GM21447 (cell line): ENCODE measurements around the gene CBY1.

ENCODE experiments used
- ATAC-seq: cut with Tn5 transposase; IDR thresholded peaks from one replicate; pipeline ENCODE4 v1.9.1; 2021; ENCODE audit not compliant: unreplicated experiment

CBY1 gene

DNA sequence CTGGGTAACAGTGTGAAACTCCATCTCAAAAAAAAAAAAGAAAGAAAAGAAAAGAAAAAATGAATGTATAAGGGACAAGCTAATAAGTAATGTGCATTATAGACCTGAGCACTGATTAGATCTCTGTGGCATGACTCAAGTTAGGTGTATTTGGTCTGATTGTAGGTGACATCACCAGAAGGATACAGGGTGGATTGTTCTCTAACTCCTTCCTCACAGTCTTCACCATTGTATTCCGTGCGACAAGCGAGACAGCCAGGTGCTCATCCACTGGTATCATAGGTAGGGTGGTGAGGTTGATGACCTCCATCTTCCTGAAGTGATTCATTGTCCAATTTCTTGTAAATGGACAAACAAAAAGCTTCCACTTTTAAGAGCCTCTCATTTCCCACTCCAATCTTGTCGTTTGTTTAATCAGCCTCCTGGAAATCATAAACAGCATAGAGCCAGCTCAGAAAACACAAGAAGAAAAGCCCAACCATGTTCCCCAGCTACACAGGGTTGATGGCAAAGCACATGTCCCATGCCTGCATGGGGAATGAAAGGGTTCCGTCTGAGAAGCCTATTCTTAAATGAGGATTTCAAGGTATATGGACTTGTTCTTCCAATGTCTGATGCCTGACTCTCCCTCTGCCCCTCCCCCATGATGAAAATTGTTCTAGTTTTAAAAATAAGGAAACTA lies 6.5 kb upstream of the CBY1 start:
- ATAC-seq, result no peak

DNA sequence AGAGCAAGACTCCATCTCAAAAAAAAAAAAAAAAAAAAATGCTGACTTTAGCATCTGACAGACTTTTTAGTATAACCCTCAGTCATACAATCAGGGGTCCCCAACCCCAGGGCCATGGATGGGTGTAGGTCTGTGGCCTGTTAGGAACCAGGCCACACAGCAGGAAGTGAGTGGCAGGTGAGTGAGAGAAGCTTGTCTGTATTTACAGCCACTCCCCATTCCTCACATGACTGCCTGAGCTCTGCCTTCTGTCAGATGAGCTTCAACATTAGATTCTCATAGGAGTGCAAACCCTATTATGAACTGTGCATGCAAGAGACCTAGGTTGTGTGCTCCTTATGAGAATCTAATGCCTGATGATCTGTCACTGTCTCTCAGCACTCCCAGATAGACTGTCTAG lies 3.6 kb upstream of the CBY1 start:
- no peak for ATAC-seq

DNA sequence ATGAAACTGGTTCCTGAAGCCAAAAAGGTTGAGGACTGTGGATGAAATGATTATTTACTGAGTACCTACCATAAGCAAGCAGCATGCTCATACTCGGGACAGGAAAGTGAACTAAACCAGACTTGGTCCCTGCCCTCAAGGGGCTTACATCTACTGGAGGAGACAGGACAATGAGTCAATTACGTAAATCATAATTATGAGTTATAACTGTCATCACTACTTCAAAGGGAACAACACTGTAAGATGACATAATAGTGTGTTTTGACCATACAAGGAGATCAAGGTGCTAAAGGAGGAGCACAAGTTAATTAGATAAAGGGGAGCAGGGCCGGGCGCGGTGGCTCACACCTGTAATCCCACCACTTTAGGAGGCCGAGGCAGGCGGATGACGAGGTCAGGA lies 2.7 kb upstream of the CBY1 start:
- ATAC-seq, result no peak

DNA sequence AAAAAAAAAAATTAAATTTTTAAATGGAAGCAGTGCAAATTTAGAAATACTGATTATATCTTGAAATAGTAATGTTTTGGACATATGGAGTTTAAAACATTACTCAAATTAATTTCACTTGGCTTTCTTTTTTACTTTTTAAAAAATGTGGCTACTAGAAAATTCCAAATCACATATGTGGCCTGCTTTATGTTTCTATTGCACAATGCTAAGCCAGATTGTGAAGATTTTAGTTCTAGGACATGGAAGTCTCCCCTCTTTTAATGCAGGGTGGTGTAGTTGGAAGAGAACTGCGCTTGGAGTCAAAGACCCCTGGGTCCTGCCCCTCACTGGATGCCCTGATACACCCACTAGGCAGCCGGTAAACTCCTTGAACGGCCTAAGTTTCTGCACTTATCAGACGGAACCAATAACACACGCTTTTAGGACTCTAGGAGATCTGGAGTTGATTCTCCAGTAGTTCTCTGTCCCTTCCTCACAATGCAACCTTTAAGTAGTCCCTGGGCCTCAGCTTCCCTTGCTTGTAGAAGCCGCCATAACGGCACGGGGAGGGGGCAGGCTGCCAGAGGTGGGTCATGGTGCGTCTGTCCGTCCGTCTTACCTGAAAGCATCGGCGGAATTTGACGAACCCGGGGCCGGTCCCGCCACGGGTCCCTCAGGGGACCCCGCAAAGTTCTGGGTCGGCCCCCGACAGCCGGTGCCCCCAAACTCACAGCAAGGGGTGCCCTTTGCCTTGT lies 751 bp upstream of the CBY1 start:
- ATAC-seq, result no peak

DNA sequence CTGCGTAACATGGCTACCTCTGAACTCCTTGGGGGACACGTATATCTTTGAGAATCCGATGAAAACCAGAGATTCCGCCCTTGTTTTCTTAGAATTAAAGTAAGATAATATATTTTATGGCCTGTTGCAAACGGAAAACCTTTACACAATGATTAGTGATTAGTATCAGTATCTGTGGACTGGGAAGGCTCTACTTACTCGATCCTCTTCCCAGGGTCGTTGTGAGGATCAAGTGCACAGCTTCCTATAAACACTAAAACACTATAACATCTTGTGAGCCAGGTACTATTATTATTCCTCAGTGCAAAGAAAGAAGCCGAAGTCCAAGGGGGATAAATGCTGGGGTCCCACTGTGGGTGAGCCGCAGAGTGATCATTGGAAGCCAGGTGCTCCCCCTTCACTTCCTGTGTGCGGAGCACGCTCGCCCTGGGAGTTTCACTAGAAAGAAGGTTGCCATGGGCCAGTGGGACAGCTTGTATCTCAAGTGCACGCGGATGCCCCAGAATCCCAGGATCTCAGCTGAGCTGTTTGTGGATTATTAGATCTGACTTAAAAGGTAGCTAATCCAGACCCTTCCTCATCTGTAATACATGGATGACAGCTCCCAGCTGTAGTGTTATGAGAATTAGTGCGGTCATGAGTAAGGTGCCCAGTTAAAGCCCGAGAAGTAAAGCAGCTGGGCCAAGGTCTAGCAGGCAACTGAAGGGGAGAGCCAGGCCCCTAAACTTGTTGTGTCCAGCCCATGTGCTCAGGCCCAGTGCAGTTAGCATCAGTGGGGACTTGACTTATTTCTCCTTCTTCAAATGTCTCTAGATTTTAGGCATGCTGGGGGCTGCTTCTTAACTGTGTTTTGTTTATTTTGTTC lies 839 bp downstream of the CBY1 start:
- peak; percentile 31 for ATAC-seq

DNA sequence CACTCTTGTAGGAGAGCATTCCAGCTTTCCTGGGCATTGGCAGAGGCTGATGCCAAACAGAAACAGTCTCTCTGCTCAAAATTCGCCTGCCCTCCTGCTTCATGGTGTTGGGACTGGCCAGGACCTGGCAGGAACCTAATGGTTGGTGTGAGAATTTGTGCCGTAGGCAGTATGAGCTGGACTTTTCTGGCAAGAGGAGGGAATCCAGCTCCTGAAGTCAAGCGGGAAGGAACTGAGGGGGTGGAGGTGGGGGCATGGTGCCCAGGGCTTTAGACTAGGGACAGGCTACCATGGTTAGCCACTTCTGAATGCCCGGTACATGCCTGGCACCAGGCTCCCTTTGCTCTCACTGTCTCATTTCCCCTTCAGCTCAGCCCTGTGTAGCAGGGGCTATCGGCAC lies 18.4 kb downstream of the CBY1 start:
- ATAC-seq, result no peak

DNA sequence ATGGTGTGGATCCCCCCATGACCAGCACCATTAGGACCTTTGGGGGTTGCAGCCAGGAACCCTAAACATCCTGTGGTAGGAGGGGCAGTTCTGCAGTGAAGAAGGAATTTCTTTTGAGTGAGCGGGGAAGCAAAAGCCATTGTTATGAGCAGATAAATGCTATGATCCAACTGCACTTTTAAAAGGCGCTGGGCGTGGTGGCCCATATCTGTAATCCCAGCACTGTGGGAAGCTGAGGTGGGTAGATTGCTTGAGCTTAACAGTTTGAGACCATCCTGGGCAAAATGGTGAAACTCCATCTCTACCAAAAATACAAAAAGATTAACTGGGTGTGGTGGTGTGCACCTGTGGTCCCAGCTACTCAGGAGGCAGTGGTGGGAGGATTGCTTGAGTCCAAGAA lies 19.4 kb downstream of the CBY1 start:
- no peak for ATAC-seq

DNA sequence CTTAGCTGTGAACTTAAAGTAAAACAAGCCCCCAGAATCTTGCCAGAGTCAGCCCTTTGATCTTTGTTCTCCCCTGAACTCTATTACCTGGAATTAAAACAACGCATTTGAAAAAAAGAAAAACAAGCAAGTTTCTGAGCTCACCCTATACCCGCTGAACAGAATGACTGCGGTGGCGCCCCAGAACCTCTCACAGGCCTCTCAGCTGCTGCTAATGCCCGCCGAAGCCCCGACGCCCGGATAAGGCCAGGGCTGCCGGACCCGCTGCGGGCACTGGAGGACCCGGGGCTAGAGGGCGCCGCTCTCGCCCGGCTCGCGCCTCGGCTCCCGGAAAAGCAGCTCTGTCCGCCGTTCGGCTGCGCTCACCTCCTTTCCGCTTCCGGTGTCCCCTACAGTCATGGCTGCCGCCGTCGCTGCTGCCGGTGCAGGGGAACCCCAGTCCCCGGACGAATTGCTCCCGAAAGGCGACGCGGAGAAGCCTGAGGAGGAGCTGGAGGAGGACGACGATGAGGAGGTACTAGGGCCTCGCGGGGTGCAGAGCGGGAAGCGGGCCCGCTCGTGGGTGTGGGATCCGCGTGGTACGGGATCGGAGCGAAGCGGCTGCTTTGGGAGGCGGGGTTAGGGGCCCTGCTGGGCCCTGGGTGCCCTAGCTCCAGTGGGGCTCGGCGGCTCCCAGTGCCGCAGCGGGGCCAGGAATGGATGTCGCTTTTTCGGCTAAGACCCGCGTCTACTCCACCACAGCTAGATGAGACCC lies 25.3 kb downstream of the CBY1 start, which contains the start of gene TOMM22:
Gene TOMM22, plus strand, starts transcription at position 376 of the 754 bp plus-strand sequence. Its CDS starts 22 bp downstream, at position 398.
- ATAC-seq, result peak; percentile 90

DNA sequence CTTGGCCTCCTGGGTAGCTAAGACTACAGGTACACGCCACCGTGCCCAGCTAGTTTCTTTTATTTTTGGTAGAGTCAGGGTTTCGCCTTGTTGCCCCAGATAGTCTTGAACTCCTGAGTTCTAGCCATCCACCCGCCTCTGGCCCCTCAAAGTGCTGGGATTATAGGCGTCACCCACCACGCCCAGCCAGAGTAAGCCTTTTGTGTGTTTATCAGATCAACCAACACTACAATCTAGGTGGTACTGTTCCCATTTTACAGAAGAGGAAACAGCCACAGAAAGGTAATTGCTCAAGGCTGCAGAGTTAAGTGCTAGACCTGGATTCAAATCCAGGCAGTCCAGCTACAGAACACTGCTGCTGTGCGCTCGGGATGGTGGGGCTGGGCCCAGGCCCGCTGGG lies 28.5 kb downstream of the CBY1 start:
- ATAC-seq, result no peak

DNA sequence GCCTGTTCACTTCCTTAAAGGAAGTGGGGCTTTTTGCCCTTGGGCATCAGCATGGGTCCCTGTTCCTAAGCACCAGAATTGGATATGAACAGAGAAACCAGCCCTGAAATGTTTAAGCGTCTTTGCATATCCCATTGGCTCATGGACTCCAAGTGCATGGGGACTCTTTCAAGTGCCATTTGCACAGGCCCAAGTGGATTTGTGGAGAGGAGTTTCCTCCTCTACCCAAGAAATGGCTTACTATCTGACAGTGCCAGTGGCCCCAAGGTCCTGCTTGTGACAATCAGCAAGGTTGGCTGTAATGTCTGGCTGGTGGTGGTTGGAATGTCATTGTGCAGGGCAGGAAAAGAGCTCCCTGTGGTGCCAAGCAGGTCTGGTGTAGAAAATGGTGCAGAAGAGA lies 29.3 kb downstream of the CBY1 start:
- no peak for ATAC-seq

DNA sequence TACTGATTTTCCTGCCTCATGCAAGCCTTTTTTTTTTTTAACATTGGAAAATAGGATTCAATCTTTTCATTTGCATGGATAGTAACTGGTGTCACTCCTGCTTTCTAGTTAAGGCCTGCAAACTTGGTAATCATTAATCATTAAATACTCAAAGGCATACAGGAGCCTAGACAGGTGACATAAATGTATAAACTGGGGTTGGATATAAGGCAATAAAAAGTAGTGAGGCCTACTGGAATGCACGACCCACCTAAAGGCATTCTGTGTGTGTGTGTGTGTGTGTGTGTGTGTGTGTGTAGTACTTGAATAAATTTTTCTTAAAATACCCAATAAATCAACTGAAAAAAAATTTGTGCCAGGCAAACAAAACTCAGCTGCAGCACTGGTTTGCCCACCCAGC lies 33.2 kb downstream of the CBY1 start:
- ATAC-seq, result no peak

DNA sequence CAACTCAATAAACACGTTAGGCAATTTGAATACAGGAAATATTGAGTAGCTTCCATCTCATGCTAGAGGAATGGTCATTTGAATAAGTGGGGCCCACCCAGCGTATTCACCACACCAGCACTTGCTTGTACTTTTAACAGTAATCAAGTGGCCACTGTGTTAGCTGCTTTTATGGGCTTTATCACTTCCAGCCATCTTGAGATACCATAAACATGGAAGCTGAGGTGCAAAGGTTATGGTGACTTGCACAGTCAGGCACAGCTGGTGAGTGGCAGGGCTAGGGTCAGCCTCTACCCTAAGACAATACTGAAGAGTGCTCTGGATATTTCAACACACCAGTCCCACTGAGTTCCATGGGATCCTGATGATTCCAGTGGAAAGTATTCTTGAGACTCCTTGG lies 37.6 kb downstream of the CBY1 start:
- ATAC-seq, result no peak

DNA sequence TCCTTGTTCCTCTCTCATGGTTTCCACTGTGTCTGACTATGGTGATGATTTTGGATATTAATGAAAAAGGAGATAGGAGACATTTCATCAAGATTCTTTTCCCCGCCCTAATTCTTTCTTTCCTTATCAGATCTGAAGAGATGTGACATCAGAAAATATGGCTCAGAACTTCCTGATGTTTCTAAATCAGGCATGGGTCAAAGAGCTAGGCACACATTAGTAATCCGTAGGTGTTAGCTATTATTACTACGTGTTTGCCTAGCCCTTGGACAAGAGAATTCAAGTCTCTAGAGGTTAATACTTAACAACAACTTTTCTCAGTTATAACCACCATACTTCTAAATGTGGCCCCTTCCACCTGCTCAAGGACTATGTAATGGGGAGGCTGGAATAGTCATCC lies 38.5 kb downstream of the CBY1 start:
- no peak for ATAC-seq

DNA sequence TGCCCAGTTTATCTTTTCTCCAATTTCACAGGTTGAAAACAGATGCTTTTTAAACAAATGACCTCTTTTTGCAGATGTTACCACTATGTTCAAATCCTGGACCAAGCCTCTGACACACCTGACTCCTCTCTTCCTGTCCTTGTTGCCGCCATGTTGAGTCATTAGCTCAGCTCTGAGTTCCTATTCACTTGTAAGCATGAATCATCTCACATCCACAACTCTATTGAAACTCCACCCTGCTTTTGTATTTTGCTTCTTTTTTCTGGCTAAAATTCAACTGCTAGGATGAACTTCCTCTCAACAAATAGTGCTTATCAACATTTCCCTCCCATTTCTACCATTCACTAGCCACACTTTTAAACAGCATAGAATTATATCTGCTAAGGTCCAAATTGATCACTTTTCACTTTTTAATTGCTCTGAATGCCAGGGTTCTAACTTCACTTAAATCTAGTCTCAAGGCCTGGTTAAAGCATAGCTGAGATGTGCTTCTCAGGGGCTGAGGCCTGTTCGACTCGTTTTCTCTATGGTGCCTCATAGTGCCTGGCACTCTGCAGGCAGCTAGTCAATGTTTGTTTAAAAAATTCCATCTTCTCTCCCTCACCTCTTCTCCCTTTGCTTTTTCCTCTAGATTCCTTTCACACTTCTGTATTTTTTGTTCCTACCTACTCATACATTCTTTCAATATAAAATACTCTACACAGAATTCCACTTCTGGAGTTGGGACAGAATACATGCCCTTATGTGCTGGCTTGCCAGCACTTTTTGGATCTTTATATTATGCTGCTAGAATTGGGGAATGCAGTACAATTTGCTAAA lies 40.4 kb downstream of the CBY1 start:
- no peak for ATAC-seq

DNA sequence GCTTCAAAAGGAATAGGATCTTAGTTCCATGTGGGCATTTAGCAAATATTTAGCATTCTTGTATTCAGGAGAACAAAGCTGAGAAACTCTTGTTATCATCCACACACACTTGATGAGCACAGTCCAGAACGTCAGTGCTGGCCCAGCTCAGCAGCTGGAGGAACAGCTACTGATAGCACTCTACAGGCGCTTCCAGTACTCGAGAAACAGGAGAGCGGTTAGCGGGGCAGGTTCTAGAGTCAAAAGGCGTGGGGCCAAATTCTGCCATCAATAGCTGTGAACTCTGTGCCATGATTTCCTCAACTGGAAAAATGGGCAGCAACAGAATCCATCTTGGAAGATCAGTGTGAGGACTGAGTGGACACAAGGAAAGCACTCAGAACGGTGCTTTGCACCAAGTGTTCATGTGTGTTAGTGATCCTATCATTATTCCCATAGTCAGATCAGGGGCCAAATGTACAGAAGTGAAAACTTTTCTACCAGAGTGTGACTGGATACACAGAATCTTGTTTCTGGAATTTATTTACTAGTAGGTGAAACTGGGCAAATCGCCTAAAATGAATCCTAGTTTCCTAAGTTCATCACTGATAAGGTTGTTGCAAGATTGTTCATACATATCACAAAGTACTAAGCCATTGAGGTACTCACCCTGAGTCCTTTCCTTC lies 41.1 kb downstream of the CBY1 start:
- no peak for ATAC-seq

DNA sequence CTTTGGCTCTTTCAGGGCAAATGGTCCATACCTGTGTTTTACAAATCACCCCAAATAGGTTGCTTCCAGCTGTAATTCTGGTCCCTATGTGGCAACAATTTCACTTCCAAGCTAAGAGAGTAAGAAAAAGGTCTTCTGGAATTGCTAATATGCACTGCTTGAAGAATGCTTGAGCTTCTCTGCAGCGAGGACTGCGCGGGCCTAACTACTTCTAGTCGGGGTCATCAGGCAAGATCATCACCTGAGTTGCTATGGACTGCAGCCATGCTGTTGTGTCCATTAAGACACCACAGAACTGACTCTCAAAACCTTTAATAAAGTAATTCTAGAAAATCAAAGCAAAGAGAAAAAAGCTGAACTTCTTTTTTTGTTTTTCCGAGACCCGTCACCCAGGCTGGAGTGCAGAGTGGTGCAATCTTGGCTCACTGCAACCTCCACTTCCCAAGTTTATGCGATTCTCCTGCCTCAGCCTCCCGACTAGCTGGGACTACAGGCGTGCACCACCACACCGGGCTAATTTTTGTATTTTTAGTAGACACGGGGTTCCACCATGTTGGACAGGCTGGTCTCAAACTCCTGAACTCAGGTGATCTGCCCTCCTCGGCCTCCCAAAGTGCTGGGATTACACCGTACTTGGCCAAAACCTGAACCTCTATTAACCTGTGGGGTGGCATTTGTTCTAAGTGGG lies 42.1 kb downstream of the CBY1 start:
- no peak for ATAC-seq

DNA sequence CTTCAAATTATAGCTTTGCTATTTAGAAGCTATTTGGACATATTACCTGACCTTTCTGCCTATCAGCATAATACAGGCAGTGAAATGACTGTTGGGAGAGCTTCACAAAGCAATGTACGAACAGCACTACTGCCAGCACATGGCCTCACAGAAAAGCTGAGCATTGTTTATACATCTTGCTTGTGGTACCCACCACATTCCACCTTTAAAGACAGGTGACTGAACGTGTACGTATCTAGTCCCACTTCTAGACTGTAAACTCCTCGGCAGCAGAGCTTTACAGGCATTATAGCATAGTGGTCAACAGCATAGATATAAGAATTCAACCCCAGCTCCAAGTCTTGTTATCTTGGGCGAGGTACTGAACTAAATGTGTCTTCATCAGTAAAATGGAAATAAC lies 42.7 kb downstream of the CBY1 start:
- no peak for ATAC-seq

DNA sequence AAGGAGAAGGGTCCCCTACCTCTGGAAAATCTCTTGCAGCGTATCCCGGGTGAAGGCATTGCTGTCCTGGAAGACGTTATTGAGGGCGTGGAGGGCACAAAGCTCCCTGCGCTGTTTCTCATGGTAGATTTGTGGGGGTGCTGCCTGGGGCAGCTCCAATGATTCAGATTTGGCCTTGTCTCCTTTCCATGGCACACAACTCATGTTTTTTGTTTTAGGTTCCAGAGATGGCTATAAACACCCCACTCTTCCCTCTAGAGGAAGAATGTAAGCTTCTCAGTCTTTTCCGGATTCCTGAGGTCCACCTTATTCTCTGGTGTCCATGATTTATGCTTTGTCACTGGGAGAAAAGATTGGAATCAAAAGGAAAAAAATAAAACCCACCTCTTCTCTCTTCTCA lies 43.3 kb downstream of the CBY1 start:
- ATAC-seq, result no peak

DNA sequence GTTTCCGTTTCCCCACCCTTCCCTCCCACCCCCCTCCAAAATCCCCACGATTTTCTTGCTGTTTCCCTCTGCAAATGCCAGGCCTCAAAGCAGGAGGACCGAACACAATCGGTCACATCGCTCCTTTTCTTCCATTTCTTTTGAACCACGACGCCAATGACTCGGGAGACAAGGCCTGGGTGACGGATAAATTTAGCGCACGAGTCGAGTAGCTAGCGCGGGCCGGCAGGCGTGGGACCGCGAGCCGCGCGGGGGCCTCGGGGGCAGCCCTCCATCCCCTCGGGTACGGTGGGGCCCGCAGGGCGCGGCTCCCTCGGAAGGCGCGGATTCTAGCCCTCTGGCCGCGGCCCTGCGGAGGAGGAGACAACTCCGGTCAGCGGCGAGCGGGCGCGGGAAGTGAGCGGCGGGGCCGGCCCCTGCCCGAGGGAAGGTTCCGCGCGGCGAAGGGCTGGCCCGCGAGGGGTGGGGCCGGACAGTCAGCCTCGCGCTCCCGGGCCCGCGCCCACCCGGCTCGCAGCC lies 43.9 kb downstream of the CBY1 start:
- peak; percentile 3 for ATAC-seq
